ENCODE measurements around the gene LRCOL1. TPM values are rescaled to one million over a fixed set of nuclear protein-coding genes. Genes with fewer than 3 reads are reported as not detected.

The LRCOL1 gene
- total and polyA plus RNA-seq, 11 donors: not detected

DNA sequence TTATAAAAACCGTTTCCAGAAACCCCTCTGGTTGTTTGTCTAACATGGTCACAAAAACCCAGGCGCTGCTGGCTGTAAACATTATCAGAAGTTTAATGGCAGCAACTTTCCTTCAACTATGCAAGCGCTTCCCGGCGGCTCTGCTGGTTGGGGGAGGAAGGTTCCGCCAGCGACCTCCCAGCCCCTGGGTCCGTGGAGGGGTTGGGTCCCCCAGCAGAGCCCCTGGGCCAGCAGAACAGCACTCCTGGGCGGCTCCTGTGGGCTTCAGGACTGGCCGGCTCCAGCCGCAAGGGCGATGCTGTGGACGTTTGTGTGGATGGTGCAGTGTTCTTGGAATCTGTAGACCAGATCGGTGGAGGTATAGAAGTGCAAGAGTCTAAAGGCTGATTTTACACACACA is 26.0 kb downstream of the LRCOL1 start:
- peaks cover 0 to 26% (median 9%) of the 10 kb centered on the region in 9 donors for H3K36me3 ChIP-seq
- 89 to 93% (median 91%) methylated on average over 14 of the region's 14 CpGs for WGBS, 4 donors
- H3K27ac ChIP-seq: no peak overlapping the region
- no peaks in the 10 kb centered on the region for H3K4me1 ChIP-seq
- H3K4me3 ChIP-seq: no peak overlapping the region
- TF ChIP-seq, protein P1, sequence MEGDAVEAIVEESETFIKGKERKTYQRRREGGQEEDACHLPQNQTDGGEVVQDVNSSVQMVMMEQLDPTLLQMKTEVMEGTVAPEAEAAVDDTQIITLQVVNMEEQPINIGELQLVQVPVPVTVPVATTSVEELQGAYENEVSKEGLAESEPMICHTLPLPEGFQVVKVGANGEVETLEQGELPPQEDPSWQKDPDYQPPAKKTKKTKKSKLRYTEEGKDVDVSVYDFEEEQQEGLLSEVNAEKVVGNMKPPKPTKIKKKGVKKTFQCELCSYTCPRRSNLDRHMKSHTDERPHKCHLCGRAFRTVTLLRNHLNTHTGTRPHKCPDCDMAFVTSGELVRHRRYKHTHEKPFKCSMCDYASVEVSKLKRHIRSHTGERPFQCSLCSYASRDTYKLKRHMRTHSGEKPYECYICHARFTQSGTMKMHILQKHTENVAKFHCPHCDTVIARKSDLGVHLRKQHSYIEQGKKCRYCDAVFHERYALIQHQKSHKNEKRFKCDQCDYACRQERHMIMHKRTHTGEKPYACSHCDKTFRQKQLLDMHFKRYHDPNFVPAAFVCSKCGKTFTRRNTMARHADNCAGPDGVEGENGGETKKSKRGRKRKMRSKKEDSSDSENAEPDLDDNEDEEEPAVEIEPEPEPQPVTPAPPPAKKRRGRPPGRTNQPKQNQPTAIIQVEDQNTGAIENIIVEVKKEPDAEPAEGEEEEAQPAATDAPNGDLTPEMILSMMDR (IDR thresholded peaks at IDR 0.05): no peak
- TF ChIP-seq POLR2A (IDR thresholded peaks at IDR 0.05): no peak
- H3K9me3 ChIP-seq: no peaks in the 10 kb centered on the region
- DNase-seq (no peak), ATAC-seq (no peak)
- intact Hi-C loops (cut with DNase I): no loop called here
- H3K27me3 ChIP-seq: no peaks in the 10 kb centered on the region

DNA sequence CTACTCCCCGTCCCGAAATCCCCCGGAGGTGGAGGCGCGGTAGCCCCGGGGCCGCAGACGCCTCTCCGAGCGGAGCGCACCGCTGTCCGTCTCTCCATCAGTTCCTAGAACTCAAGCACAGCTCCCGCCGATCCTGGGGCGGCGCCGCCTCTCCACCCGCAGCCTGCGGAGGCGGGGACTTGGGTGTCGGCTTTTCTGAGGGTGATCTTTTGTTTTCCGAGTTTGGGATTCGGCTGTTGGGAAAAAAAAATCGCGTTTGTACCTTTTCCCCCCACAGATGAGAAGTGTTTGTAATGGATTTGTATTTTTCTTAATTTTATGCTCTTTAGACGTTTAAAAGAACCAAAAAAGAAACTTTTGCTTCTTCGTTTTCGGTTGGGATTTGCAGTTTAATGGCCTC is 26.6 kb downstream of the LRCOL1 start:
- WGBS, 4 donors: 71 to 88% (median 80%) methylated on average over 23 to 29 of the region's 29 CpGs
- intact Hi-C loops (cut with DNase I): no loop called here
- ATAC-seq: no peak

GRCh38 chr12:132583411-132583710 is 27.0 kb downstream of the LRCOL1 start:
- Histone ChIP-seq H3K27me3 (no peaks in the 10 kb centered on the region), H3K4me1 (no peaks in the 10 kb centered on the region), H3K36me3 (peaks cover 0 to 30% (median 10%) of the 10 kb centered on the region in 9 donors), H3K27ac (no peak overlapping the region), H3K9me3 (no peaks in the 10 kb centered on the region), H3K4me3 (peak overlapping the region in 2 of 12 donors; percentile 19 to 42)
- TF ChIP-seq POLR2A (IDR thresholded peaks at IDR 0.05): no peak
- TF ChIP-seq, protein P1 (IDR thresholded peaks at IDR 0.05): no peak
- ATAC-seq (no peak), DNase-seq (no peak)
- WGBS, 4 donors: 58 to 87% (median 70%) methylated on average over 23 to 50 of the region's 50 CpGs
- intact Hi-C loops (cut with DNase I): no loop called here

More for the DNA sequence above, 26.6 kb downstream of the LRCOL1 start:
- Histone ChIP-seq H3K4me1 (no peaks in the 10 kb centered on the region), H3K4me3 (peak overlapping the region in 1 of 12 donors; percentile 19), H3K9me3 (no peaks in the 10 kb centered on the region), H3K36me3 (peaks cover 0 to 27% (median 9%) of the 10 kb centered on the region in 9 donors), H3K27ac (no peak overlapping the region), H3K27me3 (no peaks in the 10 kb centered on the region)
- TF ChIP-seq, protein P1 (IDR thresholded peaks at IDR 0.05): no peak
- TF ChIP-seq POLR2A (IDR thresholded peaks at IDR 0.05): no peak
- DNase-seq: no peak

- H3K4me3 ChIP-seq: peak overlapping the region in 10 of 12 donors; percentile 19 to 53 (median 37)
- H3K9me3 ChIP-seq: no peaks in the 10 kb centered on the region
- DNase-seq: no peak
- peak overlapping the region in 1 of 12 donors; percentile 47 for H3K27ac ChIP-seq
- WGBS, 4 donors: 61 to 85% (median 69%) methylated on average over 38 to 89 of the region's 89 CpGs
- ATAC-seq: peak in 1 of 4 donors; percentile 11
- H3K36me3 ChIP-seq: peaks cover 0 to 33% (median 11%) of the 10 kb centered on the region in 9 donors
- TF ChIP-seq, protein P1 (IDR thresholded peaks at IDR 0.05): no peak
- TF ChIP-seq POLR2A (IDR thresholded peaks at IDR 0.05): no peak
- H3K4me1 ChIP-seq: no peaks in the 10 kb centered on the region
- no peaks in the 10 kb centered on the region for H3K27me3 ChIP-seq
- intact Hi-C loops (cut with DNase I): no loop called here
Observed at GRCh38 chr12:132582582-132583410, 27.6 kb downstream of the LRCOL1 start.
